ENCODE measurements around the gene NFYA.
A peak's percentile ranks its signal among the peaks of the same experiment; 100 is the strongest.

The NFYA gene

GRCh38 chr6:41047306-41047705 is 25.5 kb upstream of the NFYA start:
- no peak for DNase-seq

- DNase-seq, result no peak
Observed at GRCh38 chr6:41047745-41048732, 24.7 kb upstream of the NFYA start.

- no peak for DNase-seq
Observed at GRCh38 chr6:41049521-41049920, 23.3 kb upstream of the NFYA start.

GRCh38 chr6:41049955-41050354 is 22.8 kb upstream of the NFYA start:
- DNase-seq, result no peak

- DNase-seq, result no peak
Observed at GRCh38 chr6:41050536-41050935, 22.2 kb upstream of the NFYA start.

GRCh38 chr6:41051873-41052272 is 20.9 kb upstream of the NFYA start:
- peak; percentile 28 to 49 for DNase-seq

GRCh38 chr6:41053041-41053440 is 19.7 kb upstream of the NFYA start, which contains the start of gene APOBEC2:
Gene APOBEC2 (plus strand): TSS chr6:41053202. CDS start chr6:41053348, 146 bp downstream.
- no peak for DNase-seq

GRCh38 chr6:41054511-41054910 is 18.3 kb upstream of the NFYA start:
- no peak for DNase-seq

GRCh38 chr6:41055149-41055548 is 17.6 kb upstream of the NFYA start:
- no peak for DNase-seq

GRCh38 chr6:41056768-41057490 is 15.8 kb upstream of the NFYA start:
- no peak for DNase-seq

- DNase-seq, result no peak
Observed at GRCh38 chr6:41058783-41059181, 14.0 kb upstream of the NFYA start.

GRCh38 chr6:41059556-41059955 is 13.2 kb upstream of the NFYA start:
- no peak for DNase-seq

- DNase-seq, result no peak
Observed at GRCh38 chr6:41061196-41061726, 11.5 kb upstream of the NFYA start.

GRCh38 chr6:41062056-41062455 is 10.7 kb upstream of the NFYA start:
- DNase-seq, result no peak

- DNase-seq, result no peak
Observed at GRCh38 chr6:41063884-41064285, 8.9 kb upstream of the NFYA start.

- no peak for DNase-seq
Observed at GRCh38 chr6:41064841-41065240, 7.9 kb upstream of the NFYA start.

- no peak for DNase-seq
Observed at GRCh38 chr6:41065550-41066026, 7.2 kb upstream of the NFYA start.

- peak; percentile 63 to 83 for DNase-seq
Observed at GRCh38 chr6:41066867-41067304, 5.9 kb upstream of the NFYA start.

GRCh38 chr6:41071501-41071922 is 1.3 kb upstream of the NFYA start:
- DNase-seq, result peak in 1 of 2 donors; percentile 91

GRCh38 chr6:41071923-41072835 is 595 bp upstream of the NFYA start, which contains the start of gene OARD1:
Gene OARD1 (minus strand): TSS chr6:41072356. CDS start chr6:41071634, 722 bp downstream.
- peak; percentile 100 for DNase-seq

GRCh38 chr6:41073203-41073967 is 611 bp downstream of the NFYA start:
- DNase-seq, result peak; percentile 65 to 69

Data from inflammatory macrophage (primary cell).